Measurements from ENCODE around the gene SELPLG.
"Not testable (repeated sequence)": the region's sequence is repeated elsewhere in the genome, so short reads cannot be mapped to it uniquely, and the experiment has no call there.

The SELPLG gene

GRCh38 chr12:108619369-108620160 is 14.1 kb downstream of the SELPLG start:
- no peak overlapping the region for H3K4me3 ChIP-seq (ENCODE audit: low read depth, low read length)
- TF ChIP-seq CTCF (IDR thresholded peaks at IDR 0.05; ENCODE audit: low read depth, low read length) = no peak

- H3K4me3 ChIP-seq (ENCODE audit: low read depth, low read length) = not testable (repeated sequence)
These were observed 14.8 kb downstream of the SELPLG start for GRCh38 chr12:108618953-108619274.

- H3K4me3 ChIP-seq (ENCODE audit: low read depth, low read length) = no peak overlapping the region
- TF ChIP-seq CTCF (IDR thresholded peaks at IDR 0.05; ENCODE audit: low read depth, low read length) = peak; percentile 90
These were observed 15.4 kb downstream of the SELPLG start for GRCh38 chr12:108618079-108618952.

GRCh38 chr12:108616941-108617858 is 16.5 kb downstream of the SELPLG start:
- TF ChIP-seq CTCF (IDR thresholded peaks at IDR 0.05; ENCODE audit: low read depth, low read length) = no peak
- no peak overlapping the region for H3K4me3 ChIP-seq (ENCODE audit: low read depth, low read length)

- no peak for TF ChIP-seq CTCF (IDR thresholded peaks at IDR 0.05; ENCODE audit: low read depth, low read length)
- no peak overlapping the region for H3K4me3 ChIP-seq (ENCODE audit: low read depth, low read length)
These were observed 17.3 kb downstream of the SELPLG start for GRCh38 chr12:108616359-108616758.

- no peak for TF ChIP-seq CTCF (IDR thresholded peaks at IDR 0.05; ENCODE audit: low read depth, low read length)
These were observed 17.8 kb downstream of the SELPLG start for GRCh38 chr12:108615918-108616317.

GRCh38 chr12:108614639-108615038 is 19.1 kb downstream of the SELPLG start:
- H3K4me3 ChIP-seq (ENCODE audit: low read depth, low read length) = no peak overlapping the region
- no peak for TF ChIP-seq CTCF (IDR thresholded peaks at IDR 0.05; ENCODE audit: low read depth, low read length)

More at GRCh38 chr12:108615918-108616317, 17.8 kb downstream of the SELPLG start:
- H3K4me3 ChIP-seq (ENCODE audit: low read depth, low read length) = no peak overlapping the region

Measured in WI38 (cell line).